Activated T-helper 1 cell treated with Interleukin-2 at 50 U/mL for 16 hours (primary cell): ENCODE data around the gene FAM219B.
"Not testable (repeated sequence)": the region's sequence is repeated elsewhere in the genome, so short reads cannot be mapped to it uniquely, and the experiment has no call there.

Experiments used
- DNase-seq: peaks from one replicate; pipeline ENCODE4 v3.0.0-alpha.2; 2020; ENCODE audit warnings: low read depth

Gene FAM219B

GRCh38 chr15:74903676-74904075 lies 3.0 kb downstream of the FAM219B start:
- no peak for DNase-seq

- DNase-seq: no peak
Observed at GRCh38 chr15:74902295-74903075, 4.2 kb downstream of the FAM219B start.

DNA sequence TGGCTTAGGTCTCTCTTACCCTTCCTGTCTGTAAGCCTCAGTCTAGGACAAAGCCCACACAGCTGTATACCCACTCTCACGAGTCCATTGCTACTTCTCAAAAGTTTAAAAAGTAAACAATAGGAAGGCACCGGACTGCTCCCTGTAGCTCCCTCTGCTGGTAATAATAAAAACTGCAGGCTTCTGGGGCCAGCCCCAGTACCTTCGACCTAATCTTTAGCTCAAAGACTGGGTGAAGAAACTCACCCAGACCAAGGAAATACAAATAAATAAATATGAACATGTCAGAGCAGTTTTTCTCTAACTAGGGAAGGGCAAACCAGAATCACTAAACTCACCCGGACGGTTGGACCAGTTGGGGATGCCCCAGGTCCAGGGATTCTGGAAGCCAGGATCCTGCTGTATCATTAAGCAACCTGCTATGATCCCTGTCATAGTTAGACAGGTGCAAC lies 5.0 kb downstream of the FAM219B start:
- peak; percentile 42 for DNase-seq

DNA sequence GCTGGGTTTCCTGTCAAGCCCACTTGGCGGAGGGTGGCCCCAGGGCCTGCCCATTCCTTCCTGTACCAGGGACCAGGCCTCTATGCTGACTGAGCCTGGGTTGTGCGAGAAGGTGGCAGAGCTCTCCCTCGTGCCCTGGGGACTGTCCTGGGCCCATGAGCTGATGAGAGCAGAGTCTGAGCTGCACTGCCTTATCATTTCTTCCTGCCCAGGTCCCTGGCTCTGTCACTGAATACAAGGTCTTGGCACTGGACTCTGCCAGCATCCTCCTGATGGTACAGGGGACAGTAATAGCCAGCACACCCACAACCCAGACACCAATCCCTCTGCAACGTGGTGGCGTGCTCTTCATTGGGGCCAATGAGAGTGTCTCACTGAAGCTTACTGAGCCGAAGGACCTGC lies 9.3 kb downstream of the FAM219B start:
- DNase-seq: no peak

DNA sequence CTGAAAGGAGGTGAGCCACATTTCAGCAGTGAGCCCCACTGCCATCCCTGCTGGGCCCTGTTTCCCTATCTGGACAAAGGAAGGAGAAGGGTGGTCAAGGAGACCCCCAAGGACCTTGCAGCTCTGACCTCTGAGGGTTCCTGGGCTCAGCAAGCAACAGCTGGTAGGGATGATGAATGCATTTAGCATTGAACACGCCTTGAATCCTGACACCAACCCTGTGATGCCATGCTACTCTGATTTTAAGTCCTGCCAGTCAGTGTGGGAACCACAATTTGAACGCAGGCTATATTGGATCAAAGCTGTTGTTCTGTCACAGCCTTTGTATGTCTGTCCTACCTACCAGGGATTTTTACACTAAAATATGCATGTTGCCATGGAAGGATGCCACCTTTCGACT lies 10.3 kb downstream of the FAM219B start:
- DNase-seq: no peak

DNA sequence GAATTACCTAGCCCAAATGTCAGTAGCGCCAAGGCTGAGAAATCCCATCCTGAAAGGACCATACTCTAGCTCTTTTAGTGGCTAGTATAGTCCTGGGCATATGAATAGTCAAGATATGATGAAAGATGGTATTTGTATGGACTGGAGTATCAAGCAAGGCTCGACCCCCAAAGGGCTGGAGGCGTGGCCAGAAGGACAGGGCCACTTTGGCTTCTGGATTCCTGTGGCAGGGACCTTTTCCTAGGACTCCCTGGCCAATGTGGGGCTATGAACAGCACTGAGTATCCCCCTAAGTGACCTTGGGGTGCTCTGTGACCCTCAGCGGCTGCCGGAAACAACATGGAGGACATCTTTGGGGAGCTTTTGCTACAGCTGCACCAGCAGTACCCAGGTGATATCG lies 10.8 kb downstream of the FAM219B start:
- no peak for DNase-seq

DNA sequence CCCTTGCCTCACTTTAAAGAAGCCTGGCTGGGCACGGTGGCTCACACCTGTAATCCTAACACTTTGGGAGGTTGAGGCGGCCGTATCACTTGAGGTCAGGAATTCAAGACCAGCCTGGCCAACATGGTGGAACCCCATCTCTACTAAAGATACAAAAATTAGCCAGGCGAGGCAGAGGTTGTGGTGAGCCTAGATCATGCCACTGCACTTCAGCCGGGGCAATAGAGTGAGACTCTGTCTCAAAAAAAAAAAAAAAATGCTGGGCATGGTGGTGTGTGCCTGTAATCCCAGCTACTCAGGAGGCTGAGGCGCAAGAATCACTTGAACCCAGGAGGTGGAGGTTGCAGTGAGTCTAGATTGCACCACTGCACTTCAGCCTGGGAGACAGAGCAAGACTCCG lies 12.3 kb downstream of the FAM219B start:
- DNase-seq: not testable (repeated sequence)

DNA sequence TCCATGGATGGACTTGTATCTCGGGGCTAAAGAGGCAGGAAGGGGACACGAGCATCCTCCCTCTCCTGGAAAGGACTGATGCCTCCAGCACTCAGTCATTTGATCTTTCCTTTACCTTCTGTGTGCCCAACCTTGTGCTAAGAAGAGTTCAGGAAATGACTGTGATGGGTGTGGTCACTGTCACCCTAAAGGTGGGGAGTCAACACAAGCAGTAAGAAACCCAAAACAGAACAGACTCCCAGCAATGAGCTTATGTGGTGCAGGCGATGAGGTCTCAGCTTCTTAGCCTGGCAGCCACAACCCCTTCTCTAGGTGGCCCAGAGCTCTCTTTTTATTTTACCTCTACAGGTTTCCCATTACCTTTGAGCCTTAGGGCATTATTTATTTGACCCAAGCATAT lies 13.0 kb downstream of the FAM219B start:
- DNase-seq: no peak

DNA sequence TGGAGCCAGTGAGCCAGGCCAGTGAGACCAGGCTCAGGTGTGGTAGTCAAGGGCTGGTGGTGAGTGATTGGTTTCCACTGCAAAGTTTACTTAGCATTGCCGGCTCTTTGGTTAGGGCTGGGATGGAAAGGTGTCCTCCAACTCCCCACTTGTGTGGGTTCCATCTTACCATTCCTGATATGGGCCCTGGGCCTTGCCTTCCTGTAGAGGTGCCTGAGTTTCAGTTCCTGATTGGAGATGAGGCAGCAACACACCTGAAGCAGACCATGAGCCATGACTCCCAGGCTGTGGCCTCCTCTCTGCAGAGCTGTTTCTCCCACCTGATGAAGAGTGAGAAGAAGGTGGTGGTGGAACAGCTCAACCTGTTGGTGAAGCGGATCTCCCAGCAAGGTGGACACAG lies 13.7 kb downstream of the FAM219B start:
- DNase-seq: no peak

DNA sequence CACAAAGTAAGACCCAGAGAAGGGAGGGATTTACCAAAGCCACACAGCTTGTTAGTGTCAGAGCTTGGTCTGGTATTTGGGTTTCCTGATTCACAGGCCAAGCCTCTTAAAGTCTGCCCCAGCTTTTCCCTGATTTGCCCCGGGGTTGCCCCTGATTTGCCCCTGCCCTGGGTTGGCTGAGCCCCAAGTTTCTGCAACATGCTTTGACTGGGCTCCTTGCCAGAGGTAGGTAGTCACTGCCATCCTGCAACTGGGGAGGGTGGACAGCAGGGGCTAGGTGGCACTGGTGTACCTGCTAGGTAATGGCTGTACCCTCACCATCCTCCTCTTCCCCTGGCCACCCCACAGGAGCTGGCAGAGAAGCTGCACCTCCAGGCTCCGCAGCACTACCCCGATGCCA lies 14.3 kb downstream of the FAM219B start:
- DNase-seq: no peak

DNA sequence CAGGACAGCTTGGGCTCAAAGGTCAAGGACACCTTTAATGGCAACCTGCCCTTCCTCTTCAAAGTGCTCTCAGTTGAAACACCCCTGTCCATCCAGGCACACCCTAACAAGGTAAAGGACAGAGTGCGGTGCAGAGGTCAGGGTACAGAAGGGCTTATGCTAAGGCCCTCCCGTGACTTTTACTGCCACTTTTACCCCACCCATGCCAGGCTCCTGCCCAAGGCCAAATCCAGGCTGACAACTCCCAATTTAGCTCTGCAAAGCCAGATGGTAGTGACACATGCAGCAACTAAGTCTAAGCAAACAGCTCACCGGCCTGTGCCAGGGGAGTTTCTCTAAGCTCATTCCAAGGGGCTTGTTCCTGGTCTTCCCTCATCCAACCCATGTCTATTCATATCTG lies 15.2 kb downstream of the FAM219B start:
- DNase-seq: no peak

- DNase-seq: no peak
Observed at GRCh38 chr15:74890665-74890960, 16.0 kb downstream of the FAM219B start.

DNA sequence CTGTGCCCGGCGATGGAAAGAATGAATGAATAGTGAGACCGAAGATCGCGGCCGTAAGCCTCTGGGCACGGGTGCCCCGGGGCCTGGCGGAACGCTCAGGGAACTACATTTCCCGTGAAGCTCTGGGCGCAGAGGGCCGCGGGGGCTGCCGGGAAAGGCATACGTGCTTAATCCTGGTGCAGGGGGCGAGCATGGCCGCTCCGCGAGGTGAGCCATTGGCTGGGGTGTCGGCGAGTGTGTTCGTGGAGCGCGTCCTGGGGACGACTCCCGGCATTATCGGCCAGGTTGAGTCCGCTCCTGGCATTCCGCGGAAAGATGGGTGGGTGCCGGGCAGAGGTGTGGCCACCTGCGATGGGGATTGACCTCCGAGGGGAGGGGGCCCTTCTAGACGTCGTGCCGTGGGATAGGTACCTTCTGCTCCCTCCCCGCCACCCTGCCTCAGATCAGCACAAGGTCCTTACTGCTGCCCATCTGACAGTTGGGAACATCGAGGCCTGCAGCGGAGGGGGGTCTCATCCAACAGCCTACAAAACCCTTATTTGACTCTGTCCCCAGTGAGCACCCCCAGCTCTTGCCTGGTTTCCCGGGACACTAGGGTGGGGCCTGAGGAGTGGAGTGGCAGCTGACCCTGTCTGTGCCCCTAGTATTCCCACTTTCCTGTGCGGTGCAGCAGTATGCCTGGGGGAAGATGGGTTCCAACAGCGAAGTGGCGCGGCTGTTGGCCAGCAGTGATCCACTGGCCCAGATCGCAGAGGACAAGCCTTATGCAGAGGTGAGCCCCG lies 16.6 kb downstream of the FAM219B start, which contains the start of gene MPI:
Gene MPI (plus strand): TSS at position 160 of the 782 bp plus-strand sequence. CDS start 32 bp downstream, at position 192.
- DNase-seq: peak; percentile 73

DNA sequence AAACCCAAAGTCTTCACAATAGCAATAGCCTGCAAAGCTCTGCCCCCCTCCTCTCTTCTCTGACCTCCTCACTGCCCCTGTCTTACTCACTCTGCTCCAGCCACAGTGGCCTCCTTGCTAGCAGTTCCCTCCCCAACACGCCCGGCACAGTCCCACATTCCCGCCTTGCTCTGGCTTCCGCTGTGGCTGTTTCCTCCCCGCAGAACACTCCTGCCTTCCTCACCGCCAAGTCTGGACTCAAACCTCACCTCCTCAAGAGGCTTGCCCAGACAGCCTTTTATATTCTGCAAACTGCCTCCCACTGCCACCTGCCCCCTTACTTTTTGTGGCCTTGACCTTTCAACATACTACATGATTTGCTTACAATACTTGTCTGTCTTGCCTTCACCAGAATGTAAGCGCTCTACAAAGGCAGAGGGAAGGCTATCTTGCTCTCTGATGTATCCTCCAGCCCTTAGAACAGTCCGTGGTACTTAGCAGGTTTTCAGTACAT lies 17.2 kb downstream of the FAM219B start:
- DNase-seq: no peak

GRCh38 chr15:74888716-74889115 lies 17.9 kb downstream of the FAM219B start:
- no peak for DNase-seq

DNA sequence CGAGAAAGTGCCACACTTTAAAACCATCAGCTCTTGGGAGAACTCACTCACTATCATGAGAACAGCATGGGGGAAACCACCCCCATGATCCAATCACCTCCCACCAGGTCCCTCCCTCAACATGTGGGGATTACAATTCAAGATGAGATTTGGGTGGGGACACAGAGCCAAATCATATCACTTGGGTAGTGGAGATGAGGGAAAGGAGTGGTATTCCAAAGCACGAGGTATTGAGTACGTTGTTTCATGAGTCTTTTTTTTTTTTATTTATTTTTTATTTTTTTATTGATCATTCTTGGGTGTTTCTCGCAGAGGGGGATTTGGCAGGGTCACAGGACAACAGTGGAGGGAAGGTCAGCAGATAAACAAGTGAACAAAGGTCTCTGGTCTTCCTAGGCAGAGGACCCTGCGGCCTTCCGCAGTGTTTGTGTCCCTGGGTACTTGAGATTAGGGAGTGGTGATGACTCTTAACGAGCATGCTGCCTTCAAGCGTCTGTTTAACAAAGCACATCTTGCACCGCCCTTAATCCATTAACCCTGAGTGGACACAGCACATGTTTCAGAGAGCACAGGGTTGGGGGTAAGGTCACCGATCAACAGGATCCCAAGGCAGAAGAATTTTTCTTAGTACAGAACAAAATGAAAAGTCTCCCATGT lies 19.0 kb downstream of the FAM219B start:
- DNase-seq: not testable (repeated sequence)

- no peak for DNase-seq
Observed at GRCh38 chr15:74885461-74885860, 21.2 kb downstream of the FAM219B start.

- no peak for DNase-seq
Observed at GRCh38 chr15:74884428-74885223, 22.0 kb downstream of the FAM219B start.

DNA sequence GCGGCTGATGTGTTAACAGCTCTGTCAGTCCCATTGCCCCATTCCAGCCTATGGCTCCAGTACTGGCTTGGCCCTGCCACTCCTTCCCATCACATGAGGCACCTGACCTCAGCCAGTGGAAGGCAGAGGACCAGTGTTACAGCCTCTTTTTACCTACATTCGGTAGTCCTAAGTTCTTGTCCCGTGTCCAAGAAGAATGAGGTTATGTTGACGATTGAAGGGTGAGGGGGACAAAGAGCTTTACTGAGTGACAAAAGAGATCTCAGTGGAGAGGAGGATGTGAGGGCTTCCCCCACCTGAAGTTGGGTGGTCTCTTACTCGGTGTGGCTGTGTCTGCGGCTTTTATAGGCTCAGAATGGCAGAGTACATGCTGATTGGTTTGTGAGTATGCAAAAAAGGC lies 24.1 kb downstream of the FAM219B start:
- DNase-seq: no peak

DNA sequence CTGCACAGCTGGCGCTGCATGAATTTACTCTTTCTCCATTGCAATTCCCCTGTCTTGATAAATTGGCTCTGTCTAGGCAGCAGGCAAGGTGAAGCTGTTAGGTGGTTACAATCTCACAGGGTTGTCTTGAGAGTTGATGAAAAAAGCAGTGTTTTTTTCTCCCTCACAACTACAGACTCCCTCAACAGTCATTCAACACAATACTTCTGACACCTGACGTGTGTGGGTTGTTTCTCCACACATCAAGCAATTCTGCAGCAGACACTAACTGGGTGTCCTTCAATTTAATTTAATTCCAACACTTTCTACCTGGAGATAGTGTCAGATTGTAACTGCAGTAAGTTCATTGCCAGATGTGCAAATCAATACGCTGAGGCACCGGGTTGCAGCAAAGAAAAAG lies 28.4 kb downstream of the FAM219B start:
- DNase-seq: no peak

GRCh38 chr15:74873756-74874424 lies 32.8 kb downstream of the FAM219B start:
- no peak for DNase-seq
